Stimulated activated CD8-positive, alpha-beta memory T cell treated with anti-CD3 and anti-CD28 coated beads, Interleukin-7, amount 100 ng/mL, for 48 hours (primary cell): ENCODE measurements around the gene MXD4.
A peak's percentile ranks its signal among the peaks of the same experiment; 100 is the strongest.

ENCODE experiments used
- DNase-seq, 2 donors: peaks; one replicate each; pipeline ENCODE4 v3.0.0-alpha.2; 2020; ENCODE audit warnings: low read depth in 1 of 2; ENCODE audit errors: extremely low read depth in 1 of 2

Gene MXD4

DNA sequence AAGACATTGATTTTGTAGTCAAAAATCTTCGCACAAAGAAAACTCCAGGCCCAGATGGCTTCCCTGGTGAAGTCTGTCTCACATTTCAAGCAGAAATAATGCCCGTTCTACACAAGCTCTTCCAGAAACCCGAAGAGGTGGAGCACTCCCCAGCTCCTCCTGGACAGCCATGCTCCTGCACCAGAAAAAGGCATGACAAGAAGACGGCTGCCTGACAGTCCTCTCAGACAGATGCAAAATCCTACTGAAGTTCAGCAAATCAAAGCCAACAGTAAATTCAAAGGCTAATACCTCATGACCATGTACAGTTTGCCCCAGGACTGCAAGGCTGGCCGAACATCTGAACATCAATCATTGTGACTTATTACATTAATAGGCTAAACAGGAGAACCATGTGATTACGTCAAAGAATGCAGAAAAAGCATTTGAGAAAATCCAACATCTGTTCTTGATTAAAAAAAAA lies 30.8 kb upstream of the MXD4 start:
- no peak for DNase-seq

DNA sequence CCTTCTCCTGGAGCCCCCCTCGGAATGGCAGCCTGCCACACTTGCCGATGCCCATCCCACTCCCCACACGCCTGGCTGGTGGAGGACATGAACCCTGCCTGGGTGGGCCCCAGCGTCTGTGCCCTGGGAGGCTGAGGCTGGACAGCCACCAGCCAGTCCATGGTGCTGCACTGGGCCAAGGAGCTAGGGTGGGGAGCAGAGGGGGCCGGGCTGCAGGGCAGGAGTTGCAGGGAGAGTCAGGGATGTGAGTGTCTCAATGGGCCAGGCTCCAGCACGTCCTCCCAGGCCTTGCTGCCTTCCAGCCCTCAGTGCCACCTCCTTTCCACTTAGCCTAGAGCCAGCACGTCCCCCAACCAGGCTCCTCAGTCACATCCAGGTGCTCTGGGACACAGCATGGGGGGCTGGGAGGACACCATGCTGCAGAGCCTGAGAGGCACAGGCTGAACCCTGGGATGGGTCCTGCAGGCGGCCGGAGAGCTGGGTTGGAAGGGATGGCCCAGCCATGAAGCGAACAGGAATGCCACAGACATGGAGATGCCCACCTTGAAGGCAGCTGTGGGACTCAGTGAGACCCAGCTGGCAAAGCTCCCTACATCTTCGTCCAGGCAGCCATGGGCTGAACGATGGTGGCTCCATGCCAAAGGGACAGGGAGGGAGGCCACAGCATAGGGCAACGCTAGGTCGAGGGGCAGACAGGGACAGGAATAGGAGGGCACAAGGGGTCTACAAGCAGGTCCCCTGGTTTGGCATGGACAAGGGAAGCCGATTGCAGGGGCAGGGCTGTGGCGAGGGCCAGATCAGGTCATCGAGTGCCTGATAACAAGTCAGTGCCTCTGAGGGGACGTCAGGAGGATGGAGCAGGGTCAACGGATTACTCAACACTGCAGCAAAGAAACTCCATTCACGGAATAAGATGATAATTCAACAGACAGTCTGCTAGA lies 30.1 kb upstream of the MXD4 start:
- DNase-seq, result no peak

DNA sequence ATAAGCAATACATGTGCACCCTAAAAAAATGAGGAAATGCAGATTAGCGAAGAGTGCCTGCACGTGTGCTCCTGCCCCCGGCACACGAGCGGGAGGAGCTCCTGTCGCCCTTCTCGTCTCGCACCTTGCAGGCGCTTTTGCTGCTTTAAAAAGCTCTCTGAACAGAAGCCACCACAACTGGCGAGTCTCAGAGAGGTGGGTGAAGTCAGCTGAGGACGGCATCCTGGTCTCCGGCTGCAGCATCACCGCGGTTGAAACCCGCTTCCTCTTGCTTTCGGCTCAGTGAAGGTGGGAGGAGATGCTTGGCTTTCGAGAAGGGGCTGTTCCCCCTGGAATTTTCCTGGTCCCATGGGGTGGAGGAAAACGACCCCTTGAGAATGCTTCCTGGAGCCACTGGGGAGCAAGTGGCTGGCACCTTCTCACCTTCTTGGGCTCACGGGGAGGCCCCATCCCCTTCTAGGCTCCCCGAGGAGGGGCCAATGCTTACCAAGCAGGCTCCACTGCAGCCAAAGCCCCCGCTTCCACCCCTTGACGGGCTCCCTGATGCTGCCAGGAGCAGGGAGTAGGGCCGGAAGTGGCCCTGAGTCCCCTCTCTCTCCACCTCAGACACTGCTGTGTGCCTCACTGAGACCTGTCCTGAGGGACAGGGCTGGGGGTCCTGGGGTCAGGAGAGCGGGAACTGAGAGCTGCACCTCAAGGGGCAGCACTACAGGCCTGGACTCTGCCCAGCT lies 29.2 kb upstream of the MXD4 start:
- peak; percentile 47 to 48 for DNase-seq

- no peak for DNase-seq
These were observed 28.6 kb upstream of the MXD4 start for GRCh38 chr4:2290488-2290887.

DNA sequence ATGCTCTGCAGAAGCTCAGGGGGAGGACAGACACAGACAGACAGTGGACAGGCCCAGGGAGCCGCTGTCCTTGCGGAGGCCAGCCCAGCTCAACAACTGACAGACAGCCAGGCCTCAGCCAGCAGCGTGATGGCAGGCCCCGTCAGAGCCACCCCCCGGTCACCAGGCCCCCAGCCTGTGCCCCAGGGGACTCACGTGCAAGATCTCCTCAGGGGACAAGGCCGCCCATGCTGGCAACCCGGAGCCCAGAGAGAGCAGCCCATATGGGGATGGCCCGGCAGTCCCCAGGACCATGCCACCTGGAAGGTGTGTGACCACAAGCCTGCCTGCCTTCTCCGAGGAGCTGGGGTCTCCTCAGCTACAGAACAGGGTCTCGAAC lies 28.0 kb upstream of the MXD4 start:
- DNase-seq, result no peak

GRCh38 chr4:2289311-2289954 lies 27.5 kb upstream of the MXD4 start:
- no peak for DNase-seq

DNA sequence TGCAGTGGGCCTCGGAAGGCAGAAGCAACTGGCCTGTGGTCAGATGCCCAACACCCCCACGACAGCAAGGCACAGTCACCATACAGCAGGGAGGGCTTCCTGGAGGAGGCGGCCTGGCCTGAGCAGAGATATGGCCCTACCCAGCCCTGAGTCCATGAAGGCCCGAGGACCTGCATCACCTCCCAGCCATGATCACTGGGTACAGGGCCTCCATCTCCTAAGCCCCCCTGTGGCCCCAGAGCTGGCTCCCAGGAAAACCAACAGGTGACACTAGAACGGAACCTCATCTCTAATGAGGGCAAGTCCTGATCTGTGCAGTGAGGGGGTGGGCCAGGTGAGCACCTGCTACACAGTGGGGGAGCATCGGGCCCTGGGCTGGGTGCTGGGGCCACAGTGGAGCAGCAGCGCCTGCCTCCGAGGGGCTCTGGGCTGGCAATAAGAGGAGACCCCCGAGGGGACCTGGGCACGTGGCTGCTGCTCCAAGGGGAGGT lies 26.2 kb upstream of the MXD4 start:
- no peak for DNase-seq

DNA sequence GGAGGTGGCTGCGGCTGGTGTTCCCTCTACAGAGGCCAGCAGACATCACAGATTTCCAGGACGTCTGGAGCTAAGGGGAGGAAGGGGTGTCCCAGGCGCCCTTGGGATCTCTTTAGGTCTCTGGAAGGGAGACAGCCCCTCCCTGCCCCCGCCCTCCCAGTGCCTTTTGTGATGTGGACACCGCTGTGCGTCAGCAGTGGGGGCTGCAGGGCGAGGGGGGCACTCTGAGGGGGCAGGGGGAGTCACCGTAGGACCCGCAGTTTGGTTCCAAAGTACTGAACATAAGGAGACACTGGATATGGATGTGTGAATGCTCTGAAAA lies 25.6 kb upstream of the MXD4 start:
- no peak for DNase-seq

GRCh38 chr4:2286904-2287593 lies 25.1 kb upstream of the MXD4 start:
- DNase-seq, result no peak

- no peak for DNase-seq
These were observed 23.9 kb upstream of the MXD4 start for GRCh38 chr4:2285613-2286381.

GRCh38 chr4:2284934-2285612 lies 23.2 kb upstream of the MXD4 start:
- no peak for DNase-seq

DNA sequence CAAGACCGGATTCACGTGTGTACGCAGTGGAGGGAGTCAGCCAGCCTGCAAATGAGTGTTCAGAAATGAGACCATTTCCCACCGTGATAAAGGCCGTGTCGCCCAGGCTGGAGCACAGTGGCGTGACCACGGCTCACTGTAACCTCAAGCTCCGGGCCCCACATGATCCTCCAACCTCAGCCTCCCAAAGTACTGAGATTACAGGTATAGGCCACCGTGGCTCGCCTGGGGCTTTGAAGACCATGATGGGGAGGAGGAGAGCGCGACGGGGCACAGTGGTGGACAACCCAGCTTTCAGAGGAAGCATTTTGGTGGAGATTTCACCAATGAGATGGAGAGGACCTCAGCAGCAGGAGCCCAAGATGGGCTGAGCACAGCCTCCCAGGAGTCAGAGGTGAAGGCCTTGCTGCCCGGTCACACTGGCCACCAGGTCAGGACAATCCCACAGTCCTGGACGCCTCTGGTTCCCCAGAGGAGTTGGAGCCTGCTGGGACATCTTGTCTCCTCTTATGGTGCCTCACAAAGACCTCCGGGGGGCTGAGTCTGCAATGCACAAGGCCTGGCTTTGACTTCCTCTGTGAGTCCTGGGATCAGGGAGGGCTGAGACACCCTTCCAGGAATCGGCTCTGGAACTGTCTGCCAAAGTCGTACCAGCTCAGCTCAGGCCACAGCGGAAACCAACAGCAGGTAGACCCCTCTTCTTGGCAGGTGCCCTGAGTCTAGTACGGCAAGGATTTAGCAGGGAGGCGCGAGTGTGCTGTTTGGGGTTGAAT lies 22.4 kb upstream of the MXD4 start:
- no peak for DNase-seq

- no peak for DNase-seq
These were observed 21.3 kb upstream of the MXD4 start for GRCh38 chr4:2283199-2283711.

DNA sequence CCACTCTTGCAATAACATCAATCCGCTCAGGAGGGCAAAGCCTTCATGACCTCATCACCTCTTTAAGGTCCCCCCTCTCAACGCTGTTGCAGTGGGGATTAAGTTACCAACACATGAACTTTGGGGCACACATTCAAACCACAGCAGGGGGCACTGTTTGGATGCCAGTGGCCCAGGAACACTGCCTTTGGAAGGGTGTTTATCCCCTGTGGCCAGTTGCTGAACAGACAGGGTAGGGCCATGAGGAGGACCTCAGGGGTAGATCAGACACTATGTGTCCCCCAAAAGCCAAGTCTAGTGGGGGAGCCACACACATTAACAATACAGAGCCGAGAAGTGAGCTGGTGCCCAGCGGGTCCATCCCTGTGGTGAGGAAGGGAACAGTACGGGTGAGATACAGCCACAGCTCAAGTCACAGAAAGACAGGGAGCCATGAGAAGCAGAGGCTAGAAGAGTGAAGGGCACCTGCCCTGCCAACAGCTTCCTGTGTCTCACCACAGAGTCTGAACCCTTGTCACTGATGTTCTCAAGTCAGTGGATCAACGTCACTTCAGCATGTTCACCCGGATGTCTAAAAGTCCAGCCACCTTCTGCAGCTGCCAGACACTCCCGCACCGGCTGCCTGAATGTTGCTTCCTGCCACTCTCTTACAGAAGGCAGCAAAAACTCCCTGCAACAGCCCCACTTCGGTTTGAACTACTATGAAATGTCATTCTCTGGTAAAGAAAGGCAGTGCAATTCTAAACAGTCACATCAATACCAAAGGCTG lies 19.9 kb upstream of the MXD4 start:
- DNase-seq, result peak in 1 of 2 donors; percentile 41

DNA sequence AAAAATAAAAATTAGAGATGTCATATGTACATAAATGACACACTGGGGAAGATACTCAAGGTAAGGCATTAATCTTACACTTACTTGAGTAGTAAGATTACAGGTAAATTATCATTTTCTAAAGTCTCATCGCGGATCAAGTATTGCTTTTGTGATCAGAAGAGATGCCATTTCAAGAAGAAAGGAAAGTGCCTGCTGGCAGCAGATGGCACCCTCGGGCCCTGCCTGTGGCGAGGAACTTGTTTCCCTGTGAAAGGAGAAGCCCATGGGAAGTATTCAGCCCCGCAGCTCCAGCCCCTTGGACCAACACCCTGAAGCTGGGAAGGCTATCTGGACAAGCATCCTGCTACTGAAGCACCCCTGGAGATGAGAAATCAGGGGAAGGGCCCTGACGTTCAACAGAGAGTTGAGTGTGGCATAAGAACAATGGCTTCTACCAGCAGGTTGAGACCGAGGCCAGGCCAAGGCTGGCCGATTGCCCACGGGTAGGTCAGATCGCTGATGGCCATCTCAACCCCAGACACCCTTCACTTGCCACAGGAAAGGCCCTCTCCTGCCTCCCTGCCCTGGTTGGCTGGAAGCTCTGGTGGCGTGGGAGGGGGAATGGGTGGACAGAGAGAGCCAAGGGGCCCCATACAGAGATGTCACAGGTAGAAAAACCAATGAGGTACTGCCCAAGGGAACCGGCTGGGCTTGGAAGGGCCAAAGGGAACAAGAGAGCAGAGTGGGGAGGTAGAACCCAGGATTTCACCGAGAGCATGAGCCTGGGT lies 18.8 kb upstream of the MXD4 start:
- no peak for DNase-seq

DNA sequence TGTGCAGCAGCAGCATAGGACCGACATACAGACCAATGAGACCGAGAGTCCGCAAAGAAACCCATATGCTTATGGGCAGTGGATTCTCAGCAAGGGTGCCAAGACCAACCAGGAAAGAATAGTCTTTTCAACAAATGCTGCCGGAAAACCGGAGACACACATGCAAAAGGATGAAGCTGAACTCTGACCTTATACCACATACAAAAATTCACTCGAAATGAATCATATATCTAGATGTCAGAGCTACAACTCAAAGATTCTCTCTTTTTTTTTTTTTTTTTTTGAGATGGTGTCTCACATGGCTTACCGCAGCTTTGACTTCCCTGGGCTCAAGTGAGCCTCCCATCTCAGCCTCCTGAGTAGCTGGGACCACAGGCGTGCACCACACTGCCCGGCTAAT lies 16.0 kb upstream of the MXD4 start:
- DNase-seq, result no peak
